Astrocyte (in vitro differentiated cells and primary cell): ENCODE measurements around the gene PPP1R9A.

Source experiments
- CTCF ChIP-seq: IDR thresholded peaks from 2 replicates; pipeline ENCODE4 v1.5.1; 2011; ENCODE audit warnings: low read depth, mild to moderate bottlenecking, inconsistent platforms, low read length, moderate library complexity; ENCODE audit not compliant: insufficient read depth
- EZH2 ChIP-seq: IDR thresholded peaks from 2 replicates; pipeline ENCODE4 v1.6.1; 2012; ENCODE audit warnings: mild to moderate bottlenecking, low read length, inconsistent platforms; ENCODE audit not compliant: insufficient read depth

GRCh38 chr7:94893661-94894060 is 13.7 kb upstream of the PPP1R9A start:
- TF ChIP-seq CTCF: no peak
- TF ChIP-seq EZH2: no peak
